DND-41 (cell line): ENCODE measurements around the gene VANGL1.
"Not testable (repeated sequence)": the region's sequence is repeated elsewhere in the genome, so short reads cannot be mapped to it uniquely, and the experiment has no call there.

Experiments used
- ATAC-seq: fragments of 200-7000 bp; cut with Tn5 transposase; 3 replicates; pipeline ENCODE4 v1.9.1; 2021; ENCODE audit warnings: low read depth; ENCODE audit not compliant: insufficient read depth
- DNase-seq: peaks from one replicate; pipeline ENCODE4 v3.0.0-alpha.2; 2020
- H2AFZ ChIP-seq: 2 replicates; pipeline ENCODE4 v1.6.0; 2012; ENCODE audit warnings: low read depth, low read length
- H3K27ac ChIP-seq: 2 replicates; pipeline ENCODE4 v1.5.1; 2012; ENCODE audit warnings: low read length, inconsistent platforms
- H3K27me3 ChIP-seq: fragments of 200-600 bp; sonication (generic); 2 replicates; pipeline ENCODE4 v1.6.0; 2012; ENCODE audit warnings: low read length, mild to moderate bottlenecking, inconsistent platforms; ENCODE audit not compliant: insufficient read depth, poor library complexity
- H3K36me3 ChIP-seq: 2 replicates; pipeline ENCODE4 v1.5.1; 2012; ENCODE audit warnings: low read length, inconsistent platforms; ENCODE audit not compliant: insufficient read depth
- H3K4me1 ChIP-seq: 2 replicates; pipeline ENCODE4 v1.5.1; 2012; ENCODE audit warnings: mild to moderate bottlenecking, low read length; ENCODE audit not compliant: insufficient read depth
- H3K4me2 ChIP-seq: 2 replicates; pipeline ENCODE4 v1.6.0; 2012; ENCODE audit warnings: mild to moderate bottlenecking, moderate library complexity, low read length, inconsistent platforms; ENCODE audit not compliant: insufficient read depth
- H3K4me3 ChIP-seq, 2 experiments: fragments of 200-600 bp in 1 of 2; shearing (Covaris generic) in 1 of 2; 2 replicates each; pipeline ENCODE4 v1.5.1; 2012 to 2016; ENCODE audit warnings: inconsistent platforms in 2 of 2, low read length in 2 of 2, mild to moderate bottlenecking in 2 of 2, low read depth in 1 of 2, moderate library complexity in 1 of 2
- H3K79me2 ChIP-seq: 2 replicates; pipeline ENCODE4 v1.6.0; 2012; ENCODE audit warnings: low read length, inconsistent platforms; ENCODE audit not compliant: insufficient read depth
- H3K9ac ChIP-seq: 2 replicates; pipeline ENCODE4 v1.6.0; 2012; ENCODE audit warnings: low read depth, mild to moderate bottlenecking, inconsistent platforms, low read length, moderate library complexity
- H3K9me3 ChIP-seq: 2 replicates; pipeline ENCODE4 v1.5.1; 2012; ENCODE audit warnings: low read length, moderate library complexity, mild to moderate bottlenecking, inconsistent platforms; ENCODE audit not compliant: insufficient read depth, severe bottlenecking
- H4K20me1 ChIP-seq: 2 replicates; pipeline ENCODE4 v1.6.0; 2012; ENCODE audit warnings: low read length; ENCODE audit not compliant: insufficient read depth
- EZH2 ChIP-seq: IDR thresholded peaks from 3 replicates; pipeline ENCODE4 v1.6.1; 2012; ENCODE audit warnings: borderline replicate concordance, low read depth, mild to moderate bottlenecking, moderate library complexity, low read length, inconsistent platforms; ENCODE audit not compliant: severe bottlenecking
- TF ChIP-seq, protein P1 (sequence below): IDR thresholded peaks from 2 replicates; pipeline ENCODE4 v1.5.1; 2012; ENCODE audit warnings: borderline replicate concordance, low read length, moderate library complexity, mild to moderate bottlenecking; ENCODE audit not compliant: poor library complexity, severe bottlenecking; ENCODE audit errors: extremely low read depth

Gene VANGL1

DNA sequence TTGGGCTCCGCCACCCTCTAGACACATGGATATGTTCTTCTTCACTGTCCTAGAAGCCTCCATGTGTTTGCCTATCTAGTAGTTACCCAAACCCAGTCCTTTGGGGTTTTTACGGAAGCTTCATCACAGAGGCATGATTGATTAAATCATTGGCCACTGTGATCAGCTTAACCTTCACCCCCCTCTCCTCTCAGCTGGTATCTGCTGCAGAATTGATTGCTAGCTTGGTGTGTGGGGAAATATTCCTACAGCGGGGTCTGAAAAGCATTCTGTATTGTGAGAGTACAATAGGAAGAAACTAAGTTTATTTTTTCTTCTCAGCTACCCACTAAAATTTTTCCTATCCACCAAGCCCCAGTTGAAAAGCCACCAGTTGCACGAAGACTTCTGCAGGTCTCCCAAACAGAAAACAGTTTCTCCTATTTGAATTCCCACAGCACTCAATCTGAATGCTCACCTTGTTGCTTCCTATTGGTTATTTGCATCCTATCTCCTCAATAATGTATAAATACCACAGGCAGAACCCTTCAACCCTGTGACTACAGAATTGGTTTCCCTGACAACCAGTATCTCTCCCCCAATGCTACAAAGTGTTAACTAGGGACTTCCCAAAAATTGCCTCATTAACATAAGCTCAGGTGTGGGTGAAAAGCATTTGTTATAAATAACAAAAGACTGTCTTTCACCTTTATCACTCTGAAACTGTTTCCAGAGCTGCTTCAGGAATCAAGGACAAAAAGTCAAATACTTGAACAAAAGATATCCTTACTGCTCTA lies 9.3 kb upstream of the VANGL1 start:
- Histone ChIP-seq H3K36me3 (no peaks in the 10 kb centered on the region), H3K4me3 (no peak overlapping the region), H3K79me2 (no peaks in the 10 kb centered on the region), H3K4me1 (no peaks in the 10 kb centered on the region), H4K20me1 (no peaks in the 10 kb centered on the region), H3K9me3 (no peaks in the 10 kb centered on the region), H3K27ac (no peak overlapping the region), H3K9ac (no peak overlapping the region), H3K4me2 (no peak overlapping the region), H2AFZ (no peak overlapping the region), H3K27me3 (peaks cover 4% of the 10 kb centered on the region)
- no peak for ATAC-seq
- no peak for DNase-seq
- TF ChIP-seq EZH2 = no peak
- TF ChIP-seq, protein P1, sequence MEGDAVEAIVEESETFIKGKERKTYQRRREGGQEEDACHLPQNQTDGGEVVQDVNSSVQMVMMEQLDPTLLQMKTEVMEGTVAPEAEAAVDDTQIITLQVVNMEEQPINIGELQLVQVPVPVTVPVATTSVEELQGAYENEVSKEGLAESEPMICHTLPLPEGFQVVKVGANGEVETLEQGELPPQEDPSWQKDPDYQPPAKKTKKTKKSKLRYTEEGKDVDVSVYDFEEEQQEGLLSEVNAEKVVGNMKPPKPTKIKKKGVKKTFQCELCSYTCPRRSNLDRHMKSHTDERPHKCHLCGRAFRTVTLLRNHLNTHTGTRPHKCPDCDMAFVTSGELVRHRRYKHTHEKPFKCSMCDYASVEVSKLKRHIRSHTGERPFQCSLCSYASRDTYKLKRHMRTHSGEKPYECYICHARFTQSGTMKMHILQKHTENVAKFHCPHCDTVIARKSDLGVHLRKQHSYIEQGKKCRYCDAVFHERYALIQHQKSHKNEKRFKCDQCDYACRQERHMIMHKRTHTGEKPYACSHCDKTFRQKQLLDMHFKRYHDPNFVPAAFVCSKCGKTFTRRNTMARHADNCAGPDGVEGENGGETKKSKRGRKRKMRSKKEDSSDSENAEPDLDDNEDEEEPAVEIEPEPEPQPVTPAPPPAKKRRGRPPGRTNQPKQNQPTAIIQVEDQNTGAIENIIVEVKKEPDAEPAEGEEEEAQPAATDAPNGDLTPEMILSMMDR = no peak

DNA sequence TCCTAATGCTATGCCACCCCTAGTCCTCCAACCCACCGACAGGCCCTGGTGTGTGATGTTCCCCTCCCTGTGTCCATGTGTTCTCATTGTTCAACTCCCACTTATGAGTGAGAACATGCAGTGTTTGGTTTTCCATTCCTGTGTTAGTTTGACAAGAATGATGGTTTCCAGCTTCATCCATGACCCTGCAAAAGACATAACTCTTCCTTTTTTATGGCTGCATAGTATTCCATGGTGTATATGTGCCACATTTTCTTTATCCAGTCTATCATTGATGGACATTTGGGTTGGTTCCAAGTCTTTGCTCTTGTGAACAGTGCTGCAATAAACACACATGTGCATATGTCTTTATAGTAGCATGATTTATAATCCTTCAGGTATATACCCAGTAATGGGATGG lies 8.2 kb upstream of the VANGL1 start:
- ATAC-seq, DNase-seq, H3K9ac ChIP-seq, H3K27ac ChIP-seq, H3K4me2 ChIP-seq, H3K4me1 ChIP-seq, H2AFZ ChIP-seq, H3K27me3 ChIP-seq, H3K79me2 ChIP-seq, H4K20me1 ChIP-seq, H3K4me3 ChIP-seq, H3K9me3 ChIP-seq, H3K36me3 ChIP-seq: not testable (repeated sequence)

DNA sequence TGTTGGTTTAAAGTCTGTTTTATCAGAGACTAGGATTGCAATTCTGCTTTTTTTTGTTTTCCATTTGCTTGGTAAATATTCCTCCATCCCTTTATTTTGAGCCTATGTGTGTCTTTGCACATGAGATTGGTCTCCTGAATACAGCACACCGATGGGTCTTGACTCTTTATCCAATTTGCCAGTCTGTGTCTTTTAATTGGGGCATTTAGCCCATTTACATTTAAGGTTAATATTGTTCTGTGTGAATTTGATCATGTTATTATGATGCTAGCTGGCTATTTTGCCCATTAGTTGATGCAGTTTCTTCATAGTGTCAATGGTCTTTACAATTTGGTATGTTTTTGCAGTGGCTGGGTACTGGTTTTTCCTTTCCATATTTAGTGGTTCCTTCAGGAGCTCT lies 4.5 kb upstream of the VANGL1 start:
- not testable (repeated sequence) for H2AFZ ChIP-seq, H3K4me3 ChIP-seq, DNase-seq, H3K27me3 ChIP-seq, H3K9ac ChIP-seq, H3K4me2 ChIP-seq, H3K79me2 ChIP-seq, ATAC-seq, H4K20me1 ChIP-seq, H3K36me3 ChIP-seq, H3K4me1 ChIP-seq, H3K27ac ChIP-seq
- H3K9me3 ChIP-seq = peaks cover 11% of the 10 kb centered on the region

DNA sequence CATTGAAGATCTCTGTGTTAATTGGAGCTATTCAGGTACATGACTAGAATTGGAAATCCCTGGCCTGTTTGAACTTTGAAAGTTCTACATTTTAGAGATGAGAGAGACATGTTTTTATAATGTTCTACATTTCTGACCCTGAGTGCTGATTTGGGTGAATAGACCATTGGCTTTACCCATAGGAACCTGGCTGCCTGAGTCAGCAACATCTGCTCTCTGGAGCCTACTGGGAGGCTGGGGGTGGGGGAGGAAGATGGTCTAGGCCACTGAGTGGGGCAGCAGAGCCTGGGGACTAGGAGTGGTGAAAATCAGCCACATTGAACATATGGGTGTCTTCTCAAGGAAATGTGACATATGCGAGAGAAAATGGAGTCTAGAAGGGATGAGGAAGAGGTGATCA lies 1.4 kb upstream of the VANGL1 start:
- no peak for ATAC-seq
- Histone ChIP-seq H3K9ac (no peak overlapping the region), H3K36me3 (no peaks in the 10 kb centered on the region; the same call in 1 of the 2 replicates), H3K4me1 (peaks cover 27% of the 10 kb centered on the region), H3K4me2 (no peak overlapping the region), H3K4me3 (no peak overlapping the region), H2AFZ (no peak overlapping the region), H4K20me1 (peaks cover 3% of the 10 kb centered on the region; the same call in 1 of the 2 replicates), H3K79me2 (peaks cover 34% of the 10 kb centered on the region), H3K9me3 (peaks cover 11% of the 10 kb centered on the region), H3K27me3 (no peaks in the 10 kb centered on the region), H3K27ac (no peak overlapping the region)
- no peak for DNase-seq
- no peak for TF ChIP-seq EZH2
- TF ChIP-seq, protein P1 = no peak
